HG02943 (cell line): ENCODE measurements around the gene RFT1.

Experiments used
- ATAC-seq: cut with Tn5 transposase; IDR thresholded peaks from one replicate; pipeline ENCODE4 v1.9.1; 2021; ENCODE audit warnings: mild to moderate bottlenecking, low read depth, moderate library complexity; ENCODE audit not compliant: unreplicated experiment

Gene RFT1

GRCh38 chr3:53129344-53129743 lies 891 bp downstream of the RFT1 start:
- ATAC-seq: no peak

- ATAC-seq: no peak
Observed at GRCh38 chr3:53126601-53127000, 3.6 kb downstream of the RFT1 start.

- ATAC-seq: no peak
Observed at GRCh38 chr3:53123953-53124352, 6.3 kb downstream of the RFT1 start.

DNA sequence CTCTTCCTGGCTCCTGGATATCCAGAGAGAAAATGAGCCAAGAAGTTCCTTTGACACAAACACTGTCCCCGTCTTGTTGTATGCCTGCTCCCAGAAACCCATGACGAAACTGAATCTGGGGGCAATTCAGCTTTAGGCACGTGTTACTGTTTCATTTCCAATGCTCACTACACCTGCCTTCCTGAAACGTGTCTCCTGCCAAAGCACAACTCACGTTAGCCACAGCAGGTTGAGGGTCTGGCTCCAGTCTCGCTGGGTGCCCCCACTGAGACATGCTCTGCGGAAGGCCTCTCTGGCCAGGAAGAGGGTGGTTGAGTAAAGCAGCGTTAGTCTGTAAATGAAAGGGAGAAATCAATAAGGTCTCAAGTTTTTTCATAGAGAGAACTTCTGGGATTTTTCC lies 6.7 kb downstream of the RFT1 start:
- no peak for ATAC-seq

- ATAC-seq: no peak
Observed at GRCh38 chr3:53122933-53123305, 7.3 kb downstream of the RFT1 start.

DNA sequence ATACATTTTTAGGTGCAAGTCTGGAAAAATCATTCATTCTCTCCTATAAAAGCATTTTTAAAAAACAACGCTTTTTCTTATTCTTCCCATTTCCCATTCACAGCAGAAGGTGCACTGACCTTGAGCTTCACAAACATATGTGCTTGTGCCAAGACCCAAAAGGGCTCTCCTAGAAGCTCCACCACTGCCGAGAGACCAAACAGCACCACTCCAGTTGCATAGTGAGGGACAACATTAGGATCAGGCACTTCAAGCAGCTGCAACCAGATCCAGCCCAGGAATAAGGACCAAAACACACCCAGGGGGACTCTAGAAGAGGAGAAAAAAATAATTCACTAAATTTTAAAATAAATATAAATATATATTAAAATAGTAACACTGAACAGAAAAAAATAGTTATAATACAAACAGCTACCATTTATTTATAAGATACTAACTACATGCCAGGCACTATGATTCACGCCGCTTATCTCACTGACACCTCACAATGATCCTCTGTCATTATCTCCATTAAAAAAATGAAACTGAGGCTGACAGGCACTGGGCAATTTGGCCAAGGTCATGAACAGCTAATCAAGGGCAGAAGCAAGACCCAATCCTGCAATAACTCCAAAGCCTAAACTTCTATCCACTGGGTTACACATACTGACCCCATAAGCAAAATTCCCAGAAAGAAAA lies 7.8 kb downstream of the RFT1 start:
- no peak for ATAC-seq

- ATAC-seq: no peak
Observed at GRCh38 chr3:53120336-53120735, 9.9 kb downstream of the RFT1 start.

GRCh38 chr3:53116956-53117355 lies 13.3 kb downstream of the RFT1 start:
- ATAC-seq: no peak

- no peak for ATAC-seq
Observed at GRCh38 chr3:53114412-53115074, 15.7 kb downstream of the RFT1 start.

DNA sequence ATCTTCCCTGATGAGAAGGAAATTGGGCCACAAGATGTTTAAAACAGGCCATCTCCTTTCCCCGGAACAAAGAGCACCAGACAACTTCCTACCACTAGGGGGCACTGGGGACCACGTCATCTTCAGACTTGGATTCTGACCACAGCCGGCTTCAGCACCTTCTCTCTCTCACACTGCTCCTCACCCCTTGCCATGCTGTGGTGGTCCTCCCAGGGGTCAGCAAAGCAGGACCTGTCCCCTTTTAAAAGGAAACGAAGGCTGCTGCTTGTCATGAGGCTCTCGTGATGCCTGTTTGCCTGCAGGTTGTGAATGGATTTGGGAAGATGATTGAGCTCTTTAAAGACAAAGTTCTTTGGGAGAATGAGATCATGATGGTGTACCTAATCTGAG lies 16.2 kb downstream of the RFT1 start:
- ATAC-seq: no peak

DNA sequence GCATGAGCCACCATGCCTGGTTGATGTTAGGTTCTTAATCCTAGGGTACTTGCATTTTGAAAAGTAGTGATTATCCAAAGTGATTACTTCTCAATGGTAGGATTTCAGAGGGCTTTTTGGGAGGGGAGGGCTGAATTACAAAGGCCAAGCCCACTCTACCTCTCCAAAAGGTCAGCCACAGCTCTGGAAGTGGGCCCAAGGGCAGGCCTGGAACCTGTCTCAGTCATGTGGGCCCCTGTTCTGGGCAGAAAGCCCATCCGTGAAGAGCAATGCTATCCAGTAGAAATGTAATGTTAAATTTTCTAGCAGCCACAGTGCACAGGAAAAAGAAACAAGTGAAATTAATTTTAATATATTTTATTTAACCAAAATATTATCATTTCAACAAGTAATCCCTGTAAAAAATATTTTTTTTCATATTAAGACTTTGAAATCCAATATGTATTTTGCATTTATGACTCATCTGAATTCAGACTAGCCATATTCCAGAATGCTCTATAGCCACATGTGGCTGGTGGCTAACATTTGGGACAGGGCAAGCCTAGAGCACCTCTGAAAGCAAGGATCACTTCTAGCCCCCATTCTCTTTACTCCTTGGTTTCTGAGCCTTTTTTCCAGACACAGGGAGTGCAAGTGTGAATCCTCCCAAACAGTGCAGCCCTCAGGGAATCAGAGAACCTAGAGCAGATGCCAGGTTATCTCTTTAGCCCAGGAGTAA lies 16.8 kb downstream of the RFT1 start:
- ATAC-seq: no peak

GRCh38 chr3:53111822-53112221 lies 18.4 kb downstream of the RFT1 start:
- ATAC-seq: no peak

- no peak for ATAC-seq
Observed at GRCh38 chr3:53109891-53110771, 20.1 kb downstream of the RFT1 start.

GRCh38 chr3:53109190-53109589 lies 21.0 kb downstream of the RFT1 start:
- no peak for ATAC-seq

GRCh38 chr3:53104762-53105161 lies 25.5 kb downstream of the RFT1 start:
- ATAC-seq: no peak

GRCh38 chr3:53103397-53104296 lies 26.6 kb downstream of the RFT1 start:
- no peak for ATAC-seq

GRCh38 chr3:53102601-53103147 lies 27.6 kb downstream of the RFT1 start:
- peak; percentile 87 for ATAC-seq

- no peak for ATAC-seq
Observed at GRCh38 chr3:53101956-53102355, 28.3 kb downstream of the RFT1 start.

- ATAC-seq: no peak
Observed at GRCh38 chr3:53100818-53101466, 29.3 kb downstream of the RFT1 start.
